Erythroblast (primary cell): ENCODE measurements around the gene NRDC.

Source experiments
- DNase-seq, 2 experiments: peaks; one replicate each; lab custom pipeline; 2025; lab: John Stamatoyannopoulos, UW
- GATA1 ChIP-seq: IDR thresholded peaks from 2 replicates; pipeline ENCODE4 v1.6.1; 2011; ENCODE audit warnings: low read depth, mild to moderate bottlenecking, control low read depth, low read length, moderate library complexity
- POLR2A ChIP-seq: IDR thresholded peaks from 2 replicates; pipeline ENCODE4 v1.6.1; 2011; ENCODE audit warnings: mild to moderate bottlenecking, low read length

NRDC gene

DNA sequence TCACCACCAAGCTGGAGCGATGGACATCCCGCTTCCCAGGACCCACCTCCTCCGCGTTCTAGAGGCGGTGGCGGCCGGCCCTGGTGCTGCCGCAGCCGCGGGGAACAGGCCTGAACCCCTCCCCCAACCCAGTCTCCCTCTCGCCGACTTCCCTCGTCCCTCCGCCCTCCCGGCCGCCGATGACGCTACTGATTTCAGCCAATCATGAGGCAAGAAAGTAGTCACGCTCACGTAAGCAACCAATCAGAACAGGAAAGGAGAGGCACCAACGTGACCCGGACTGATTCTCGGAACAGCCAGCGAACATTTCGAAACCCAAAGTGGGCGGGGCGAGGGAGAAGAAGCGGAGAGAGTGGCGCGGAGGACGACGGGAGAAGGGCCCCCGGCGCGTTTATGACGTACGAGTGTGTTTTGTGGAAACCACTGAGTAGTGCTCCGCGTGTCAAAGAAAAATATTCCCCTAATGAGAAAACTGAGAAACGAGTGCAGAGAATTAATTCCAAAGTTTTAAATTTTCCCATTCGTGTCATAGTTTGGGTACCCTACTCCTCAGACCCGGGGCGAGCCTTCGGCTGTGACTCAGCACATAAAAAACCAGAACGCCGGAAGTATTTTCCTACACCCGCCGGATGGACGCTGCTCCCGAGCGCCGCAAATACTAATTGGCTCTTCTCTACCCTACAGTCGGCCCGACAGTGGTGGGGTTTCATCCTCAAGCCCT is at the start of gene NRDC:
TSS of gene NRDC (minus strand) at position 112 of the 721 bp plus-strand sequence. CDS start 112 bp downstream, outside the sequence.
- DNase-seq, result peak; percentile 100
- TF ChIP-seq GATA1, result no peak
- peak; percentile 96 for TF ChIP-seq POLR2A

- DNase-seq, result no peak
- no peak for TF ChIP-seq POLR2A
- TF ChIP-seq GATA1, result no peak
Measured at GRCh38 chr1:51927029-51927428, 48.5 kb upstream of the NRDC start.

- no peak for TF ChIP-seq GATA1
- no peak for TF ChIP-seq POLR2A
Measured at GRCh38 chr1:51926171-51926812, 47.8 kb upstream of the NRDC start.

DNA sequence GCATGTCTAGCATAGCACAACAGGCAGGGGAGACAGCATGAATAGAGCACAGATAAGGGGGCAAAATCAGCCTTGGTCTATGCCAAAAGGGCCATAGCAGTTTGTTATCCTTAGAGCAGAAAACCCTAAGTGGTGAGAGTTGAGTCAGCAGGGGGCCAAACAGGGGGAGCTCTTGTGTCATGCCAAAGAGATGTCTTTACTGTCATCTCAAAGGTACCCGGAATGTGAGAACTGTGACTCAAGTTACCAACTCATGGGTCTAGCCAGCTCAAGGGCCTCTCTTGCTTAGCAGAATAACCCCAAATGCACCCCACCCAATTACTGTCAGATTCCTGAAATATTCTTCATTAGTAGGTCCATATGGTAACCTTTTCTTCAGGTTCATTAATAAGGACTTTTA is 45.9 kb upstream of the NRDC start:
- DNase-seq, result peak in 1 of 2 experiments; percentile 8

More at GRCh38 chr1:51926171-51926812, 47.8 kb upstream of the NRDC start:
- peak; percentile 34 to 38 for DNase-seq

GRCh38 chr1:51922040-51922439 is 43.5 kb upstream of the NRDC start:
- DNase-seq, result no peak
- TF ChIP-seq GATA1 (no peak), POLR2A (no peak)

More for the DNA sequence above, 45.9 kb upstream of the NRDC start:
- TF ChIP-seq GATA1 (no peak), POLR2A (no peak)

DNA sequence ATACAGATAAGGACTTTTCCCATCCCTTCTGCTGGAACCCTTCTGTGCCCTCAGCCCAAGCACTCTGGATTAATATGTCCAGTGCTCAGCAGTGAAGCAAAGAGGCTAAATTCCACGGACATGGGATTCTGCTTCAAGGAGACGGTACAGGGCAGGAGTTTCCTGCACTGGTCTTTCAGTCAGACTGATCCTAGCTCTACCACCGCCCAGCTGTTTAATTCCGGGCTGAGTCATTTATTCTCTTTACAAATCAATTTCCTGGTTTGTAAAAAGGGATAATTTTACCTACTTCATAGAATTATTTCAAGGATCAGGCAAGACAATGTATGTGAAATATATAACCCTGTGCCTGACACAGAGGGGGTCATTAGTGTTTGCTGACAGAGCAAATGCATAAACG is 41.6 kb upstream of the NRDC start:
- no peak for DNase-seq
- TF ChIP-seq POLR2A (no peak), GATA1 (no peak)

DNA sequence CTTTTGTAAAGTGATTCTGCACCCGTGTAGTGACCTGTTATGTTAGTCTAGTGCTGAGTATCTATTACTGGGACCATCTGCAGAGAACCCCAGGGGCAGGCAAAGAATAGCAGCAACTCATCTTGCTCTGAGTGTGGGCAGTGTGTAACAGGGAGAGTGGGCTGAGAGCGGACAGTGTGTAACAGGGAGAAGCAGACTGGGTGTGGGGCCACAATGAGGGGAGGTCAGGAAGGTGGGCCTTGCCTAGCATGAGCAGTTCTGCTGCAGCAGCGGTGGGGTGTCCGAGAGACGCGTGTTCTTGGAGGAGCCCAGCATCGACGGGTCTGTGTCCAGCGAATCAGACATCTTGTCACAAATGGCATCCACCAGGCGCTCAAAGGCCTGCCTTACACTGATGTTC is 41.2 kb upstream of the NRDC start:
- TF ChIP-seq GATA1, result no peak
- no peak for TF ChIP-seq POLR2A
- DNase-seq, result no peak

GRCh38 chr1:51916587-51917405 is 38.3 kb upstream of the NRDC start:
- no peak for TF ChIP-seq GATA1
- TF ChIP-seq POLR2A, result no peak
- no peak for DNase-seq

GRCh38 chr1:51915951-51916350 is 37.4 kb upstream of the NRDC start:
- no peak for DNase-seq
- no peak for TF ChIP-seq POLR2A
- no peak for TF ChIP-seq GATA1

- no peak for TF ChIP-seq GATA1
- TF ChIP-seq POLR2A, result no peak
- no peak for DNase-seq
Measured at GRCh38 chr1:51912881-51913280, 34.4 kb upstream of the NRDC start.

DNA sequence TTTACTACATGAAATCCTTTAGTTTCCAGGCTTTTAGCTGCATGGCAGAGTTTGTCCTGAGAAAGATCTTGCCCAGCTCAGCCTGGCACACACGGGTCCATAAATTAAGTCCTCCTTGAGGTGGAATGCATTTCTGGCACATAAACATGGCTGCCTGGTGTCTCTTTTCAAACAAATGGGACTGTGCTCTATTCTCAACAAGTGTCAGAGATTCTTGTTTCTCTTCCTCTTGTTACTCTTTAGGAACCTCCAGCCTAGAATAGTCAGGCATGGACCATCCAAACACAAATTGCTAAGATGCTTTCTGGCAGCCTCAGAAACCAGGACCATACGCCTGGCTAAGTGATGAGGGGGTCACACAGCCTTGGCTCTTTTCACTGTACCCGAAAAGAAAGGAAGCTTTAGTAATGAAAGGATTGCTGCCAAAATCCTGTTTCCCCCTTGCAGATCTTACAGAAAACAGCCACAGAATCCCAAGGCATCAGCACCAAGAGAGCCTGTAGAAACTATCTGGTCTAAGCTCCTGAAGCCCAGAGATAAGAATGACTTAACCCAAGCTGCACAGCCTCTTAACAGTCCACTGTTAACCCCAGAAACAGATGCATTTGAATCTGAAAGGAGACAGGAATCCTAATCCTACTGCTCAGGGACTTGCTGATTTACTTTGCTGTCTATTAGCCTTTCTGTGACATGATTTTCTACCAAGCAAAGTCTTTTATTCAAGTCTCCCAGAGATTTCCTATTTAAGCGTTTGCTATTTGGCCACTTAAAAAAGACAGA is 31.9 kb upstream of the NRDC start:
- TF ChIP-seq POLR2A (no peak), GATA1 (no peak)
- peak in 1 of 2 experiments; percentile 5 for DNase-seq

DNA sequence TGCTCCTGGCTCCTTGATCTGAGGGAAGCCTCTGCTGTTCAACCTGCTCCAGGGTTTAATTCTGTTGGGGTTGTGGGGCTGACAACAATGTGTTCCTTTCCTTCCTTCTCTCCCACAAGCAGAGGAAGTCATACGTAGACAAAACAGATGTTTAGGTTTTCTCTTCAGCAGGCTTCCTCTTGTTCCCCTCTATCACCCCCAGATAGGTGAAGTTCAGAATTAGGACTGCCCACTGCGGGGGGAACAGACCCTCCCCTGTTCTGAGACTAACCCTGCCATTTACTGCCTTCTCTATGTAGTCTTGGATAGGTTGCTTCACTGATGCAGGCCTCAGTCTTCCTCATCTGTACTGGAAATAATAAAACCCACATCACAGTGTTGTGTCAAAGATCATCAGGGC is 30.0 kb upstream of the NRDC start:
- no peak for DNase-seq
- no peak for TF ChIP-seq POLR2A

GRCh38 chr1:51907079-51907702 is 28.7 kb upstream of the NRDC start:
- TF ChIP-seq POLR2A (no peak), GATA1 (no peak)
- no peak for DNase-seq
